HEK293 (cell line): ENCODE data around the gene MEGF10.

Experiments
- CTCF ChIA-PET: fragments of 350-600 bp; formaldehyde crosslinking; extraction: SDS; loops from one replicate; lab custom pipeline; 2021; ENCODE audit warnings: antibody characterized with exemption; lab: Yijun Ruan, JAX
- POLR2A ChIA-PET: fragments of 300-600 bp; formaldehyde crosslinking; extraction: SDS; loops from one replicate; lab custom pipeline; 2020; ENCODE audit warnings: antibody characterized with exemption, inconsistent platforms; lab: Yijun Ruan, JAX
- H3K27ac ChIP-seq: fragments of 200-500 bp; sonication (Bioruptor generic); 2 replicates; pipeline ENCODE4 v1.5.1; 2014; ENCODE audit warnings: low read depth, low read length, control low read depth, inconsistent platforms; ENCODE audit errors: extremely low read depth
- H3K36me3 ChIP-seq, 2 experiments: fragments of 200-500 bp in 1 of 2; sonication (Bioruptor generic) in 1 of 2; 1 replicate in 1 of 2; 2 replicates in 1 of 2; pipeline ENCODE4 v1.5.1; 2014 to 2017; ENCODE audit warnings: inconsistent platforms in 2 of 2, low read length in 2 of 2; ENCODE audit not compliant: control insufficient read depth in 2 of 2, insufficient read depth in 1 of 2
- H3K4me1 ChIP-seq: fragments of 200-500 bp; sonication (Bioruptor generic); 2 replicates; pipeline ENCODE4 v1.5.1; 2014; ENCODE audit warnings: mild to moderate bottlenecking, low read length, inconsistent platforms; ENCODE audit not compliant: control insufficient read depth, insufficient read depth
- H3K4me3 ChIP-seq: 2 replicates; pipeline ENCODE4 v1.5.1; 2011; ENCODE audit warnings: low read depth, mild to moderate bottlenecking, control low read depth, low read length, moderate library complexity
- H3K9me3 ChIP-seq: fragments of 200-500 bp; sonication (Bioruptor generic); 2 replicates; pipeline ENCODE4 v1.5.1; 2014; ENCODE audit warnings: low read depth, low read length, inconsistent platforms; ENCODE audit not compliant: control insufficient read depth, insufficient read depth
- BCL6B ChIP-seq: fragments of 450-650 bp; formaldehyde crosslinking; IDR thresholded peaks from 2 replicates; pipeline ENCODE4 v1.5.1; 2017; ENCODE audit warnings: missing biosample characterization, missing genetic modification characterization
- HIC1 ChIP-seq: fragments of 450-650 bp; formaldehyde crosslinking; IDR thresholded peaks from 2 replicates; pipeline ENCODE4 v1.5.1; 2016; ENCODE audit warnings: missing biosample characterization, missing genetic modification characterization
- TRIM28 ChIP-seq: IDR thresholded peaks from 2 replicates; pipeline ENCODE4 v1.6.1; 2011; ENCODE audit warnings: low read length, control low read depth, borderline replicate concordance
- ZNF157 ChIP-seq: fragments of 450-650 bp; formaldehyde crosslinking; IDR thresholded peaks from 2 replicates; pipeline ENCODE4 v1.5.1; 2016; ENCODE audit warnings: missing biosample characterization, missing genetic modification characterization
- ZNF16 ChIP-seq: fragments of 450-650 bp; formaldehyde crosslinking; IDR thresholded peaks from 2 replicates; pipeline ENCODE4 v1.5.1; 2016; ENCODE audit warnings: low read depth, missing biosample characterization, missing genetic modification characterization
- ZNF274 ChIP-seq, 2 experiments: fragments of 200-500 bp in 1 of 2; fragments of 450-650 bp in 1 of 2; sonication (Bioruptor generic) in 1 of 2; formaldehyde crosslinking in 1 of 2; IDR thresholded peaks; 2 replicates each; pipeline versions ENCODE4 v1.5.1 to v1.6.1; 2014 to 2016; ENCODE audit warnings: borderline replicate concordance in 1 of 2, inconsistent platforms in 1 of 2, low read length in 1 of 2, missing biosample characterization in 1 of 2, missing genetic modification characterization in 1 of 2
- ZNF426 ChIP-seq: fragments of 450-650 bp; formaldehyde crosslinking; IDR thresholded peaks from 2 replicates; pipeline ENCODE4 v1.5.1; 2017; ENCODE audit warnings: missing biosample characterization, missing genetic modification characterization, mild to moderate bottlenecking, inconsistent platforms, moderate library complexity
- ZNF433 ChIP-seq: fragments of 450-650 bp; formaldehyde crosslinking; IDR thresholded peaks from 2 replicates; pipeline ENCODE4 v1.5.1; 2016; ENCODE audit warnings: missing biosample characterization, missing genetic modification characterization, low read depth
- ZNF514 ChIP-seq: fragments of 450-650 bp; formaldehyde crosslinking; IDR thresholded peaks from 2 replicates; pipeline ENCODE4 v1.5.1; 2016; ENCODE audit warnings: missing biosample characterization, missing genetic modification characterization
- ZNF658 ChIP-seq: fragments of 450-650 bp; formaldehyde crosslinking; IDR thresholded peaks from 2 replicates; pipeline ENCODE4; 2016; ENCODE audit warnings: missing biosample characterization, missing genetic modification characterization
- ZSCAN23 ChIP-seq: fragments of 450-650 bp; formaldehyde crosslinking; IDR thresholded peaks from 2 replicates; pipeline ENCODE4 v1.5.1; 2016; ENCODE audit warnings: missing biosample characterization, missing genetic modification characterization
- ZSCAN5A ChIP-seq: fragments of 450-650 bp; formaldehyde crosslinking; IDR thresholded peaks from 2 replicates; pipeline ENCODE4 v1.5.1; 2016; ENCODE audit warnings: missing biosample characterization, missing genetic modification characterization
- TF ChIP-seq, protein P1 (sequence below): fragments of 450-650 bp; formaldehyde crosslinking; IDR thresholded peaks from 2 replicates; pipeline ENCODE4 v1.5.1; 2016; ENCODE audit warnings: missing biosample characterization, missing genetic modification characterization
- TF ChIP-seq, protein P2 (sequence below): fragments of 450-650 bp; IDR thresholded peaks from 2 replicates; pipeline ENCODE4 v1.5.1; 2018; ENCODE audit warnings: missing biosample characterization, missing genetic modification characterization
- TF ChIP-seq, protein P3 (sequence below): fragments of 450-650 bp; formaldehyde crosslinking; IDR thresholded peaks from 2 replicates; pipeline ENCODE4 v1.5.1; 2017; ENCODE audit warnings: missing biosample characterization, missing genetic modification characterization

The MEGF10 gene

DNA sequence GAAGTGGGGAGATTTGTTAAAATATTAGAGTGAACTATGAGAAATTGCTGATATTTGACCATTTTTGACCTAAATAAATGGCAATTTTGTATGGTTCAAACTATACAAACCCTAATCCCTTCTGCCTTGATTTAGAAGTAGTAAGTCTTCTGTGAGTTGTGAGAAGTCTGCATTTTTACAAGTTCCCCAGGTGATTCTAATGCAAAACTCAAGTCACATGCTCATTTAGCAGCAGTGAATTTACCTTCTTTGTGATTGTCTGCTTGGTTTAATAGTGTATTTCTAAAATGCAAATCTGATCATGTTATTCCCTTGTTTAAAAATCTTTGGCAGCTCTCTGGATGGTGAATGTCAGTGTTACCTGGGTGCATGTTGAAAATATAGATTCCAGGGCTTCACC is 2.8 kb downstream of the MEGF10 start:
- no peaks in the 10 kb centered on the region for H3K36me3 ChIP-seq
- no peaks in the 10 kb centered on the region for H3K9me3 ChIP-seq
- POLR2A ChIA-PET = no interaction called here
- H3K27ac ChIP-seq = no peak overlapping the region
- CTCF ChIA-PET = interaction anchor here (1.0 to 2.9 kb wide), 3 partner anchors 19 to 150 kb away, joined by 5 to 9 read pairs (median 5); no protein-coding TSS in a partner anchor
- no peaks in the 10 kb centered on the region for H3K4me1 ChIP-seq
- no peak overlapping the region for H3K4me3 ChIP-seq
- TF ChIP-seq ZNF514 (no peak), ZNF433 (tag by site-specific recombination) (no peak), ZNF157 (tag by site-specific recombination) (no peak), ZNF274 (IDR thresholded peaks at IDR 0.05; ENCODE audit: low read length) (no peak), ZNF274 (tag by site-specific recombination; IDR thresholded peaks at IDR 0.05; ENCODE audit: borderline replicate concordance) (no peak)
- TF ChIP-seq, protein P1, sequence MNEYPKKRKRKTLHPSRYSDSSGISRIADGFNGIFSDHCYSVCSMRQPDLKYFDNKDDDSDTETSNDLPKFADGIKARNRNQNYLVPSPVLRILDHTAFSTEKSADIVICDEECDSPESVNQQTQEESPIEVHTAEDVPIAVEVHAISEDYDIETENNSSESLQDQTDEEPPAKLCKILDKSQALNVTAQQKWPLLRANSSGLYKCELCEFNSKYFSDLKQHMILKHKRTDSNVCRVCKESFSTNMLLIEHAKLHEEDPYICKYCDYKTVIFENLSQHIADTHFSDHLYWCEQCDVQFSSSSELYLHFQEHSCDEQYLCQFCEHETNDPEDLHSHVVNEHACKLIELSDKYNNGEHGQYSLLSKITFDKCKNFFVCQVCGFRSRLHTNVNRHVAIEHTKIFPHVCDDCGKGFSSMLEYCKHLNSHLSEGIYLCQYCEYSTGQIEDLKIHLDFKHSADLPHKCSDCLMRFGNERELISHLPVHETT = no peak
- TF ChIP-seq, protein P2, sequence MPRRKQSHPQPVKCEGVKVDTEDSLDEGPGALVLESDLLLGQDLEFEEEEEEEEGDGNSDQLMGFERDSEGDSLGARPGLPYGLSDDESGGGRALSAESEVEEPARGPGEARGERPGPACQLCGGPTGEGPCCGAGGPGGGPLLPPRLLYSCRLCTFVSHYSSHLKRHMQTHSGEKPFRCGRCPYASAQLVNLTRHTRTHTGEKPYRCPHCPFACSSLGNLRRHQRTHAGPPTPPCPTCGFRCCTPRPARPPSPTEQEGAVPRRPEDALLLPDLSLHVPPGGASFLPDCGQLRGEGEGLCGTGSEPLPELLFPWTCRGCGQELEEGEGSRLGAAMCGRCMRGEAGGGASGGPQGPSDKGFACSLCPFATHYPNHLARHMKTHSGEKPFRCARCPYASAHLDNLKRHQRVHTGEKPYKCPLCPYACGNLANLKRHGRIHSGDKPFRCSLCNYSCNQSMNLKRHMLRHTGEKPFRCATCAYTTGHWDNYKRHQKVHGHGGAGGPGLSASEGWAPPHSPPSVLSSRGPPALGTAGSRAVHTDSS = no peak
- TF ChIP-seq, protein P3, sequence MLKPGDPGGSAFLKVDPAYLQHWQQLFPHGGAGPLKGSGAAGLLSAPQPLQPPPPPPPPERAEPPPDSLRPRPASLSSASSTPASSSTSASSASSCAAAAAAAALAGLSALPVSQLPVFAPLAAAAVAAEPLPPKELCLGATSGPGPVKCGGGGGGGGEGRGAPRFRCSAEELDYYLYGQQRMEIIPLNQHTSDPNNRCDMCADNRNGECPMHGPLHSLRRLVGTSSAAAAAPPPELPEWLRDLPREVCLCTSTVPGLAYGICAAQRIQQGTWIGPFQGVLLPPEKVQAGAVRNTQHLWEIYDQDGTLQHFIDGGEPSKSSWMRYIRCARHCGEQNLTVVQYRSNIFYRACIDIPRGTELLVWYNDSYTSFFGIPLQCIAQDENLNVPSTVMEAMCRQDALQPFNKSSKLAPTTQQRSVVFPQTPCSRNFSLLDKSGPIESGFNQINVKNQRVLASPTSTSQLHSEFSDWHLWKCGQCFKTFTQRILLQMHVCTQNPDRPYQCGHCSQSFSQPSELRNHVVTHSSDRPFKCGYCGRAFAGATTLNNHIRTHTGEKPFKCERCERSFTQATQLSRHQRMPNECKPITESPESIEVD (tag by site-specific recombination) = no peak

DNA sequence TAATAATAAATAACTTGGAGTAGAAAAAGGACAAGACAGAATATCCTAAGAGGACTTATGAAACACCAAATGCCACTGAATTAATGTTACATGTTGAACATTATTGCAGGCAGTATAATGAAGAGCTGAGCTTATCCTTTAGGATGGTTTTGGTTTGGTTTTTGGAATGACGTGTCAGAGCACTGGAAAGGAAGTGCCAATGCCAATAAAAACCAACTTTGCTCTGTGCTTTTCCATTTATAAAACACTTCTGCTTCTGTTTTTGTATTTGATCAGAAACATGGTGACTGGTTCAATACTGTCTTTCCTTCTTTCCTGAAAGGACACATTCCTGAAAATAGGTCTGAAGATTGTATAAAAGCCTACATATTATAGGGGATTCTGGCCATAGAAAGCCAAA is 4.2 kb downstream of the MEGF10 start:
- TF ChIP-seq ZNF16 (tag by site-specific recombination) (no peak), ZSCAN5A (tag by site-specific recombination) (no peak), ZSCAN23 (tag by site-specific recombination) (no peak), BCL6B (tag by site-specific recombination) (no peak), TRIM28 (no peak), ZNF658 (tag by site-specific recombination) (no peak), ZNF426 (tag by site-specific recombination) (no peak), HIC1 (no peak)

More for the DNA sequence above, 4.2 kb downstream of the MEGF10 start:
- Histone ChIP-seq H3K9me3 (no peaks in the 10 kb centered on the region), H3K27ac (no peak overlapping the region), H3K4me3 (no peak overlapping the region), H3K4me1 (no peaks in the 10 kb centered on the region), H3K36me3 (no peaks in the 10 kb centered on the region)
- CTCF ChIA-PET = interaction anchor here (0.9 kb wide), 1 partner anchor 18 kb away, joined by 3 read pairs; no protein-coding TSS in a partner anchor
- POLR2A ChIA-PET = no interaction called here
